ENCODE results near the gene RNF207. TPM values are rescaled to one million over a fixed set of nuclear protein-coding genes. Genes with fewer than 3 reads are reported as not detected.
A peak's percentile ranks its signal among the peaks of the same experiment; 100 is the strongest.

Gene RNF207
- total and polyA plus RNA-seq, 2 of the 4 experiments (the other 2 are of a cell fraction) = 2.7 to 17.2 TPM

DNA sequence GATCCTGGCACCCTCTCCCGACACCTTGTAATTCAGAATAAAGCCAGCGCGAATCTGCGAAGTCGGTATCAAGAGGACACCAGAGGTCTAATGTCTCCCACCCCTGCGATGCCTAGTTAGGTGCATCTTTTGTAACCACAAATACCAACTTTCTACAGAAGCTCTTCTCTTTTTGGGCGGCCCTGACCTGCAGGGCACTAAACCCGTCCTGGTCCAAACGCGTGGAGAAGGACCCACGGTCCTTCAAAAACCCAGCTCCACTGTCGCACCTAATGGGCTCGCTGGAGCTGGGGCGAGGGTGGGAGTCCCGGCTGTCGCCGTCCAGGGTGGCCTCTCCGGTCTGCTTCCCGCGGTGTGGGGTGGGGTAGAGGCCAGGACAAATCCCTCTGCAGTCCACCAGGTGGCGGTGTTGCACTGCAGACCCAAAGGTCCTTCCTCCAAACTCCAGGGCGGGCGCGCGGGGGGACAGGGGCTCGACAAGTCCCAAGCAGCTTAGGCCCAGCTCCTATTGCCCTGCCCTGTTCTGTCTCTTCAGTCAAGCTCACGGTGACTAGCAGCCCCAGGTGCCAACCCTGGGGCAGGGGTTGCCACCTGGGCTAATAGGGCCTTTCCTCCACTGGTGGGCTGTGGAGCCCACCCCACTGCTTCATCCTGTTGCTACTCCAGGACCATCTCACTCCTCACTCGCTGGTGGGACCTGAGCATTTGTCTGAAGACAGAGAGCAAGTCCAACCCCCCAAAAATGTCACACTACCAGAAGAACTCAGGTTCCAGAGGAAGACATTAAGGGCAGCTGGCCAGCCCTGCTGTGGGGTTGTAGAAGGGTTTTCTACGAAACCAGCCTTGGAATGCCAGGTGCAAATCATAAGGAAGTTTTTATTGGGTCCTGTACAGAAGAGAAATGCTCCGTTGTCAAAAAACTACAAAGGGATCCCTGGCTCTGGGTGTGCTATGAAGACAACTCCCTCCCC lies 40.9 kb downstream of the RNF207 start:
- peak; percentile 70 for ATAC-seq (ENCODE audit: low read depth)

More for the DNA sequence above, 40.9 kb downstream of the RNF207 start:
- H2BK5ac ChIP-seq (ENCODE audit: low read depth, low read length, poor library complexity, severe bottlenecking) = no peak overlapping the region
- H3K56ac ChIP-seq (ENCODE audit: extremely low read depth, insufficient read depth, low read length) = no peak overlapping the region
- CTCF ChIA-PET = interaction anchor here (0.6 to 2.3 kb wide), 17 partner anchors 9 to 239 kb away, joined by 3 to 8 read pairs (median 4); no protein-coding TSS in a partner anchor
- no peak overlapping the region for H2BK20ac ChIP-seq (ENCODE audit: low read depth, low read length)
- no peak overlapping the region for H3K27ac ChIP-seq (ENCODE audit: insufficient read depth, low read length)
- no peak overlapping the region for H4K8ac ChIP-seq (ENCODE audit: low read depth in 2 of 2, low read length in 2 of 2)
- peaks cover 16% of the 10 kb centered on the region for H4K20me1 ChIP-seq (ENCODE audit: insufficient read depth, low read length)
- no peak overlapping the region for H3K23ac ChIP-seq (ENCODE audit: low read depth, low read length)
- H3K79me1 ChIP-seq (ENCODE audit: low read depth in 1 of 2, low read length in 2 of 2) = no peaks in the 10 kb centered on the region
- no peaks in the 10 kb centered on the region for H3K36me3 ChIP-seq (ENCODE audit: control insufficient read depth, insufficient read depth, low read length)
- H3K9me3 ChIP-seq (ENCODE audit: control insufficient read depth, insufficient read depth, low read length) = no peaks in the 10 kb centered on the region
- peaks cover 61% of the 10 kb centered on the region for H3K27me3 ChIP-seq (ENCODE audit: control insufficient read depth, insufficient read depth, low read length)
- no peak for TF ChIP-seq NFE2L2 (IDR thresholded peaks at IDR 0.05; ENCODE audit: low read depth, low read length)
- no peak for TF ChIP-seq ELK1 (IDR thresholded peaks at IDR 0.05; ENCODE audit: borderline replicate concordance, low read depth, low read length)
- no peak for TF ChIP-seq POLR2A (IDR thresholded peaks at IDR 0.05; ENCODE audit: low read depth, low read length)
- TF ChIP-seq SMC3 (IDR thresholded peaks at IDR 0.05; ENCODE audit: low read depth, low read length) = peak; percentile 97
- TF ChIP-seq RFX5 (IDR thresholded peaks at IDR 0.05; ENCODE audit: low read depth, low read length) = no peak
- TF ChIP-seq BHLHE40 (IDR thresholded peaks at IDR 0.05; ENCODE audit: low read depth, low read length) = no peak
- TF ChIP-seq RAD21 (IDR thresholded peaks at IDR 0.05; ENCODE audit: low read length) = peak; percentile 97
- peak; percentile 93 for TF ChIP-seq CTCF (conservative IDR thresholded peaks at IDR 0.05; ENCODE audit: low read depth, low read length)
- peak; percentile 79 for TF ChIP-seq MAZ (IDR thresholded peaks at IDR 0.05; ENCODE audit: borderline replicate concordance, low read depth, low read length)
- peak; percentile 61 for DNase-seq
- H3K4ac ChIP-seq (ENCODE audit: low read depth, low read length) = no peak overlapping the region
- H2BK15ac ChIP-seq (ENCODE audit: low read depth, low read length) = no peak overlapping the region
- H3K4me1 ChIP-seq (ENCODE audit: control insufficient read depth, insufficient read depth, low read length) = no peaks in the 10 kb centered on the region
- H3K4me2 ChIP-seq (ENCODE audit: low read depth, low read length) = no peak overlapping the region
- 5% methylated on average over 9 of the region's 30 CpGs; no CpG with 5 or more reads in 1 of the 2 experiments for WGBS, 2 experiments (ENCODE audit: extremely low coverage in 2 of 2, insufficient read length in 1 of 2)
- H4K91ac ChIP-seq (ENCODE audit: insufficient read depth, low read depth, low read length) = no peak overlapping the region
- POLR2A ChIA-PET (ENCODE audit: unreplicated experiment) = no interaction called here
- no peak overlapping the region for H2AK5ac ChIP-seq (ENCODE audit: low read depth, low read length)
- H3K18ac ChIP-seq (ENCODE audit: low read depth, low read length) = no peak overlapping the region
- no peak overlapping the region for H3K4me3 ChIP-seq (ENCODE audit: insufficient read depth, low read depth, low read length)
- BruUV-seq (replicated peaks) = no TSS peak
- H3K9ac ChIP-seq (ENCODE audit: low read depth, low read length) = no peak overlapping the region
- no peaks in the 10 kb centered on the region for H3K9me1 ChIP-seq (ENCODE audit: insufficient read depth, low read length)
- H3K14ac ChIP-seq (replicated peaks; ENCODE audit: low read depth, low read length) = no peak overlapping the region
- peak overlapping the region; percentile 48 for H2AK9ac ChIP-seq (replicated peaks; ENCODE audit: low read depth, low read length, poor library complexity)
- H4K5ac ChIP-seq (ENCODE audit: low read depth, low read length) = no peak overlapping the region
- in situ Hi-C loops (cut with MboI; ENCODE audit: low sequenced_read_pairs) (loop anchor here (5.0 kb wide), 1 partner anchor 96 kb away; no protein-coding TSS in a partner anchor), intact Hi-C loops (cut with micrococcal nuclease) (loop anchor here (1.0 to 5.0 kb wide), 4 partner anchors 97 to 246 kb away; partner anchors contain the start of gene PLEKHG5), dilution Hi-C loops (cut with HindIII; ENCODE audit: low sequenced_read_pairs, unreplicated experiment) (no loop called here)
- H2BK120ac ChIP-seq (ENCODE audit: low read depth, low read length) = no peak overlapping the region
- H2AFZ ChIP-seq (replicated peaks; ENCODE audit: low read length, poor library complexity) = peak overlapping the region; percentile 65
